Activated naive CD4-positive, alpha-beta T cell treated with anti-CD3 and anti-CD28 coated beads, Interleukin-2, amount 10 ng/mL, durations not matched to agents 7 days and 5 days (primary cell): ENCODE results near the gene PSPC1.

Experiments used
- CTCF ChIA-PET: fragments of 350-600 bp; sonication (Branson Sonifier 250); formaldehyde crosslinking; loops from one replicate; lab custom pipeline; 2021; ENCODE audit warnings: antibody characterized with exemption; lab: Charles Lee
- DNase-seq: peaks from one replicate; pipeline ENCODE4 v3.0.0-alpha.2; 2020
- H3K27ac Mint-ChIP-seq: one replicate; pipeline ENCODE4 v1.8.0; 2021; ENCODE audit warnings: mild to moderate bottlenecking, moderate library complexity, mixed read lengths
- H3K27me3 Mint-ChIP-seq: one replicate; pipeline ENCODE4 v1.8.0; 2021; ENCODE audit warnings: mild to moderate bottlenecking, mixed read lengths
- H3K36me3 Mint-ChIP-seq: one replicate; pipeline ENCODE4 v1.8.0; 2021; ENCODE audit warnings: mixed read lengths
- H3K4me1 Mint-ChIP-seq: one replicate; pipeline ENCODE4 v1.8.0; 2021; ENCODE audit warnings: mixed read lengths
- H3K4me3 Mint-ChIP-seq: one replicate; pipeline ENCODE4 v1.8.0; 2021; ENCODE audit warnings: mild to moderate bottlenecking, moderate library complexity, mixed read lengths
- H3K9me3 Mint-ChIP-seq: one replicate; pipeline ENCODE4 v1.8.0; 2021; ENCODE audit warnings: mixed read lengths

The PSPC1 gene

DNA sequence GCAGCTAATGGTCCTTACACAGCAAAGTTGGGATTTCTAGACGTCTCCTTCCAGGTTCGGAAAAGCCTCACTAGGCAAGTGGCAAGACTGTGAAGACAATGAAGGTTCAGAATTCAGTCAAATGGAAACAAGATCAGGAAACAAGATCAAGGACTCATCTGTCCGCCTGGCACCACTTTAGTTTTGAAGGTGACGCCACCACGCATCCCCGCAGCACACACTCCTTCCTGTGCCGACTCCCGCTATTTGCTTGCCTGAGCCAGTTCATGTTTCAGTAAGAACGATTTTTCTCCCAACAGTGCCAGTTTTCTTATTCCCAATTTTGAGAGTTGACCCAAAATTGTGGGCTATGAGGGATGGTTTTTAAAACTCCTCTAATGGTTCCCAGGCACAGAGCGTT is 107.8 kb downstream of the PSPC1 start:
- Mint-ChIP-seq H3K4me3 (no peak overlapping the region), H3K27me3 (no peaks in the 10 kb centered on the region), H3K4me1 (no peaks in the 10 kb centered on the region), H3K27ac (no peak overlapping the region), H3K9me3 (no peaks in the 10 kb centered on the region), H3K36me3 (peaks cover 60% of the 10 kb centered on the region)
- CTCF ChIA-PET, result no interaction called here
- no peak for DNase-seq

DNA sequence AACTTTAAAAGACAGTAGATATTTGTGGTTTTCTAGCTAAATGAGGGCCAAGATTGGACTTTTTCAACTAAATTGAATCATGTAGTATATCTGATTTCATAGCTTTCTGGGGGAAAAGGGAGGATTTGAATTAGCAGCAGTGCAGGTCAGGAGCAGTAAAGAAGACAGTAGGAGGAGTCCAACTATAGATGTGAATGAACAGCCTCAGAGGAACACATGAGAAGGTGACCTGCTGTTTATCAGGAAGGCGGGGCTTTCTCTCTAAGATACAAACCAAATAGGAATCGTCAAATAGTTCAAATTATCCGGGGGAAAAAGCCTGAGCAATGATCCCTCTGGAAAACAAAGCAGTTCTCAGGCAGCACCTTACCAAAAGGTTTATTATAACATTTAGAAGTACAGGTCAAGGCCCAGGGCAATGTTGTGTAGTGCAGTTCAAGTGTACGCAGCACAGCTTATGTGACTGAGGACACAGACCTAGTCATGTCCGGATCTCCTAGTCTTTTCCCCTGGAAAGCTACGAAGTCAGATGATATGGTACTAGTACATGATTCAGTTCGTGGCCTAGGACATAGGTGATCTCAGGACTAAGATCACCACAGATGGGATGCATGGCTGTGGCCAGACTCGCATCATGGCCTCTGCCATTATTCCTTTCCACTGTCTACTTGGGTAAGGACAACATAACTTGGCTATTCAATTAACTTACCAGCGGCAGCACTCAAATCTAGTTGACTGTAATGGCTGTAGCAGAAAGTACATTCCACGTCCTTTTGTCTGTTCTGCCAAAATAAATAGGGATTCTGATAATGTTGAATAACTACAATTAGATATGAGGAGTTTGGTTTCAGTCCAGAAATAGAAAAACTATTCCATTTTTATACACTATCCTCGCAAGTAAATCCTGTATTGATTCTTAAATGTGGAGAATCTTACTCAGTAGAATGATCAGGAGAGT is 109.0 kb downstream of the PSPC1 start:
- Mint-ChIP-seq H3K4me3 (no peak overlapping the region), H3K4me1 (no peaks in the 10 kb centered on the region), H3K27ac (no peak overlapping the region), H3K9me3 (no peaks in the 10 kb centered on the region), H3K27me3 (no peaks in the 10 kb centered on the region), H3K36me3 (peaks cover 67% of the 10 kb centered on the region)
- CTCF ChIA-PET, result no interaction called here
- no peak for DNase-seq

DNA sequence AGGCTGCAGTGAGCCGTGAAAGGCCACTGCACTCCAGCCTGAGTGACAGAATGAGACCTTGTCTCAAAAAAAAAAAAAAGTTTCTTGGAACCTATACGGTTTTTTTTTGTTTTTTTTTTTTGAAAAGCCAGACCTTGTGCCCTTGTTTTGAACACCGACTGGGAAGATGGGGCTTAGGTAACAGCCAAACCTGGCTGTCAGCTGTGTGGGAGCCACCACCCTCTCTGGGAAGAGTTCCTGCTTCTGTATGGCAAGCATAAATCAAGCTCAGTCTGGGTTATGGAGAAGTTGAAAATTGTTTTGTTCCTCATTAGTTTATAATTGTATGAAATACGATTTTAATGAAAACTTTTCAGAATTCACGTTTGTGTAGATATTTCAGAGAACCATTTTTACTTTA is 109.8 kb downstream of the PSPC1 start:
- peaks cover 71% of the 10 kb centered on the region for H3K36me3 Mint-ChIP-seq
- H3K4me1 Mint-ChIP-seq, result no peaks in the 10 kb centered on the region
- no peak for DNase-seq
- no peak overlapping the region for H3K4me3 Mint-ChIP-seq
- CTCF ChIA-PET, result no interaction called here
- no peak overlapping the region for H3K27ac Mint-ChIP-seq
- no peaks in the 10 kb centered on the region for H3K9me3 Mint-ChIP-seq
- H3K27me3 Mint-ChIP-seq, result no peaks in the 10 kb centered on the region

DNA sequence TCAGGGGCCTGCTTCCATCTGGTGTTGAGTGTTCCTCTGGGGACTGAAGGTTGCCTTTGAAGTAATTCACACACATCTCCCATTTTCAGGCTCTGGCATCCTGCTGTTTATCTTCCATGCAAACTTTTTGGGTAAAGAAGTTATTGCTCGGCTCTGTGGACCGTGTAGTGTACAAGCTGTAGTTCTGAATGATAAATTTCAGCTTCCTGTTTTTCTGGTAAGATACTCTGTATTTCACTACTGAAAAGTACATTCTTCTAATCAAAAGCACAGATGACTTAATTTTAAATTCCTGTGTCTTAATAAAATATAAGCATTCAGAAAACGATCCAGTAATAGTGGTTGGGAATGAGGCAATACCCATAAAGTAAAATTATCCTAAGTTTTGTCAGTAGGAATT is 112.6 kb downstream of the PSPC1 start:
- Mint-ChIP-seq H3K27me3 (no peaks in the 10 kb centered on the region), H3K4me1 (no peaks in the 10 kb centered on the region), H3K27ac (peak overlapping the region; percentile 33), H3K4me3 (no peak overlapping the region), H3K36me3 (peaks cover 69% of the 10 kb centered on the region), H3K9me3 (no peaks in the 10 kb centered on the region)
- CTCF ChIA-PET, result no interaction called here
- DNase-seq, result no peak

- peaks cover 70% of the 10 kb centered on the region for H3K36me3 Mint-ChIP-seq
- no peaks in the 10 kb centered on the region for H3K9me3 Mint-ChIP-seq
- DNase-seq, result no peak
- H3K27ac Mint-ChIP-seq, result no peak overlapping the region
- CTCF ChIA-PET, result no interaction called here
- no peaks in the 10 kb centered on the region for H3K27me3 Mint-ChIP-seq
- H3K4me1 Mint-ChIP-seq, result no peaks in the 10 kb centered on the region
- no peak overlapping the region for H3K4me3 Mint-ChIP-seq
These were observed 114.0 kb downstream of the PSPC1 start for GRCh38 chr13:19668778-19669177.

DNA sequence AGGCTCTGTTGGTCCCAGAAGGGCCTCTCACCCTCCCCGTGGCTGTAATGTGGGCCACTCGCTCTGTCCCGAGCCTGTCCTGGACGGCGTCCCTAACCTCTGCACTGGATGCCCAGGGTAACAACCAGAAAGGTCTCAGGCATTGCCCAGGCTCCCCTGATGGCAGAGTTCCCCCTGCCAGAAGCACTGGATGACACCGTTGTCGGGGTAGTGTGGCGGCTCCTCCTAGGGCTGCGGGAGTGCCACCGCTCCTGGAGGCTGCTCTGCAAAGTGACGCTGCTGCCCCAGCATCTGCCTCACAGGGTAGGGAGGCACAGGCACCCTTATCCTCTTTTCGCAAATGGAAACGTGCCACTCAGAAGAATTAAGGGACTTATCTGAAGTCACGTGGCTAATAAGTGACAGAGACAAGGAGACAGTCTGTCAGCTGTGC is 117.3 kb downstream of the PSPC1 start:
- Mint-ChIP-seq H3K36me3 (peaks cover 67% of the 10 kb centered on the region), H3K27me3 (no peaks in the 10 kb centered on the region), H3K27ac (no peak overlapping the region), H3K4me1 (no peaks in the 10 kb centered on the region), H3K4me3 (no peak overlapping the region), H3K9me3 (no peaks in the 10 kb centered on the region)
- CTCF ChIA-PET, result no interaction called here
- no peak for DNase-seq

- no peak for DNase-seq
- CTCF ChIA-PET, result no interaction called here
- no peaks in the 10 kb centered on the region for H3K4me1 Mint-ChIP-seq
- H3K36me3 Mint-ChIP-seq, result peaks cover 61% of the 10 kb centered on the region
- peak overlapping the region; percentile 29 for H3K27ac Mint-ChIP-seq
- no peaks in the 10 kb centered on the region for H3K27me3 Mint-ChIP-seq
- H3K9me3 Mint-ChIP-seq, result no peaks in the 10 kb centered on the region
- no peak overlapping the region for H3K4me3 Mint-ChIP-seq
These were observed 118.1 kb downstream of the PSPC1 start for GRCh38 chr13:19664481-19665230.

- Mint-ChIP-seq H3K9me3 (no peaks in the 10 kb centered on the region), H3K27me3 (no peaks in the 10 kb centered on the region), H3K27ac (no peak overlapping the region), H3K36me3 (peaks cover 58% of the 10 kb centered on the region), H3K4me3 (no peak overlapping the region), H3K4me1 (no peaks in the 10 kb centered on the region)
- no peak for DNase-seq
- CTCF ChIA-PET, result interaction anchor here (0.6 kb wide), 1 partner anchor 180 kb away, joined by 3 read pairs; no protein-coding TSS in a partner anchor
These were observed 119.2 kb downstream of the PSPC1 start for GRCh38 chr13:19663416-19663979.

DNA sequence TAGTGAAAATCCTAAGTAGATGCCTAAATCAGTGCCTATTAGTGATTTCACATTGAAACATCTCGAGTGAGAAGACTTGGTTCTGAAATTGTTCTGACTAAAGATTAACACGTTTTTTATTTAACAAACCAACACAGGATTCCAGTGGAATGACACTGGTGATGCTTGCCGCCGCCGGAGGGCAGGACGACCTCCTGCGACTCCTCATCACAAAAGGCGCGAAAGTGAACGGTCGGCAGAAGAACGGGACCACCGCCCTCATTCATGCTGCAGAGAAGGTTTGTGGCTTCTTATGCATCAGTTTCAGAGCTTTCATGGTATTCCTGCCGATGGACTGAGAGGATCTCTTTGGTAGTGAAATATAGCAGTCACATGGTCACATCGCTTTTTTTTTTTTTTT is 121.2 kb downstream of the PSPC1 start:
- no peak overlapping the region for H3K4me3 Mint-ChIP-seq
- peaks cover 49% of the 10 kb centered on the region for H3K36me3 Mint-ChIP-seq
- no peaks in the 10 kb centered on the region for H3K9me3 Mint-ChIP-seq
- no peaks in the 10 kb centered on the region for H3K27me3 Mint-ChIP-seq
- no peak overlapping the region for H3K27ac Mint-ChIP-seq
- DNase-seq, result no peak
- no peaks in the 10 kb centered on the region for H3K4me1 Mint-ChIP-seq
- CTCF ChIA-PET, result interaction anchor here (0.6 to 0.9 kb wide), 2 partner anchors 24 to 299 kb away, joined by 3 read pairs; no protein-coding TSS in a partner anchor

DNA sequence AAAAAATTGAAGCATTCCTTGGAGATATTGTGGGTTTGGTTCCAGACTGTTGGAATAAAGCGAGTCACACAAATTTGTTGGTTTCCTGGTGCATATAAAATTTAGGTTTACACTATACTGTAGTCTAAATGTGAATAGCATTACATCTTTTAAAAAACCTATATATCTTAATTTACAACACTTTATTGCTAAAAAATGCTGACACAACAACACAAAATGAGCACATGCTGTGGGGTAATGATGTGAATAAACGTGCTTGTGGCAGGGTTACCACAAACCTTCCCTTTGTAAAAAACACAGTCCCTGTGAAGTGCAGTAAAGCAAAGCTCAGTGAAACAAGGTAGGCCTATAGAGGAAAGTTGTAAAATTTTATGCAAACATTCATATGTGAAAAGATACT is 121.6 kb downstream of the PSPC1 start:
- Mint-ChIP-seq H3K4me1 (no peaks in the 10 kb centered on the region), H3K27ac (no peak overlapping the region)

GRCh38 chr13:19658831-19659230 is 123.9 kb downstream of the PSPC1 start:
- no peaks in the 10 kb centered on the region for H3K27me3 Mint-ChIP-seq
- H3K27ac Mint-ChIP-seq, result no peak overlapping the region
- no peaks in the 10 kb centered on the region for H3K4me1 Mint-ChIP-seq
- no peak for DNase-seq
- H3K36me3 Mint-ChIP-seq, result peaks cover 38% of the 10 kb centered on the region
- no peak overlapping the region for H3K4me3 Mint-ChIP-seq
- CTCF ChIA-PET, result no interaction called here
- no peaks in the 10 kb centered on the region for H3K9me3 Mint-ChIP-seq

More for the DNA sequence above, 121.6 kb downstream of the PSPC1 start:
- H3K4me3 Mint-ChIP-seq, result no peak overlapping the region
- CTCF ChIA-PET, result interaction anchor here (0.6 to 0.9 kb wide), 2 partner anchors 24 to 299 kb away, joined by 3 read pairs; no protein-coding TSS in a partner anchor
- peaks cover 49% of the 10 kb centered on the region for H3K36me3 Mint-ChIP-seq
- no peak for DNase-seq
- no peaks in the 10 kb centered on the region for H3K9me3 Mint-ChIP-seq
- H3K27me3 Mint-ChIP-seq, result no peaks in the 10 kb centered on the region

DNA sequence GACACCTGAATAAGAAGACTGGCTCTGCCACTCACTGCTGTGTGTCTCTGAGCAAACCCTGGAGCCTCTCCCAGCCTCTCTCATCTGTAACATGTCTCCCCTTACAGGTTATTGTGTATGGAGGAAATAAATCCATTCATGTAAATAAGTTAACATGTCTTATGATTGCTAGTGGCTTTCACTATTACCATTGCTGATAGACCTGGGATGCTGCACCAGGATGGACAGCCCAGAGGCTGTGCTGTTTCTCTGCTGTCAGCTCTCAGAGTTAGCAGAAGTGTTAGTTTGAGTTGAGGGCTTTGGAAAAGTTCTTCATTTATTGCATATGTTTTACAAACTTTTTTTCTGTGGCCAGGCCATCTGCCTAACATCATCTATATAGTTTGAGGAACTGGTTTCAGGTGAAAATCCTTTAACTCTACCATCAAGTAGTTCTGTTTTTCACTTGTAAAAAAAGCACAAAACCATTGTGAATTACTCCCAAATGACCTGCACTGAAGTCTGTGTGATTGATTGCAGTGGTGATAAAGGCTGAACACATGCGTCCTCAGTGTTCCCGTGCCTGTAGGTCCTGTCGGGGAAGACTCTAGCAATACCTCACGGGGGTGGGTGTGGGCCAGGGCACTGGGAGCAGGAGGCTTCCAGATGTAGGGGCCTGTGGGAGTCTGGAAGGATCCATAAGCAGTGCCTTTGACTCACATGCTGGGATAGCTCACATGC is 124.7 kb downstream of the PSPC1 start:
- H3K4me1 Mint-ChIP-seq, result no peaks in the 10 kb centered on the region
- H3K27me3 Mint-ChIP-seq, result no peaks in the 10 kb centered on the region
- CTCF ChIA-PET, result no interaction called here
- H3K4me3 Mint-ChIP-seq, result no peak overlapping the region
- H3K27ac Mint-ChIP-seq, result no peak overlapping the region
- DNase-seq, result no peak
- H3K9me3 Mint-ChIP-seq, result no peaks in the 10 kb centered on the region
- peaks cover 36% of the 10 kb centered on the region for H3K36me3 Mint-ChIP-seq
